HG02981 (cell line): Measurements from ENCODE around the gene ABCC8.

Experiments
- ATAC-seq: cut with Tn5 transposase; IDR thresholded peaks from one replicate; pipeline ENCODE4 v1.9.1; 2021; ENCODE audit warnings: mild to moderate bottlenecking, moderate library complexity; ENCODE audit not compliant: unreplicated experiment

ABCC8 gene

DNA sequence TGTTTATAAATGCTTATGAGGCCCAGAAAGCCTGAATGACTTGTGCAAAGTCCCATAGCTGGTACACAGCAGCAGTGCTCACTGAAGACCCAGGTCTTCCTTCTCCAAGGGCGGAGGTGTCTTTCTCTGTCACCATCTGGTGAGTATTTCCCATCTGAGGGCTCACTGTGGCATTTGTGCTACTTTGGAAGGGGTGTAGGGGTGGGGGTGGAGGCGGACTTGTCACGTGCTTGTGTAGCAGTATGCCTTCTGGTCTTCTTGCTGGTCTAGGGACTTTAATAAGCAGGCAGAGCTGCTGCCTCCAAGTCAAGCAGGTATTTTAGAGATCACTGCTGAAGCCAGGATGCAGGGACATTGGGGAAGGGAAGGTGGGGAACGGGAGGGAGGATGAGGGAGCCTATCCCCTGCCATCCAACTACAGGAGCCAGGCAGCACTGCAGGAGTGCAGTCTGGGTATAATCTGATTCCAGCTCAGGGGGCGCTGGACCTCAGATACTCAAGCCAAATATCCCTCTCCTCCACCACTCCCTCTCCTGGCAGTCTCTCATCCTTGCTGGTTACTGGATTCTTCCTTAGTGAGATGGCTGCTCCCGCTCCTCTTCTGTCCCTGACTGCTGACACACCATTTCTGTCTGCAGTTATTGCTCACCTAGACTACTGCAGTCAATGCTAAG is 3.4 kb downstream of the ABCC8 start:
- no peak for ATAC-seq

DNA sequence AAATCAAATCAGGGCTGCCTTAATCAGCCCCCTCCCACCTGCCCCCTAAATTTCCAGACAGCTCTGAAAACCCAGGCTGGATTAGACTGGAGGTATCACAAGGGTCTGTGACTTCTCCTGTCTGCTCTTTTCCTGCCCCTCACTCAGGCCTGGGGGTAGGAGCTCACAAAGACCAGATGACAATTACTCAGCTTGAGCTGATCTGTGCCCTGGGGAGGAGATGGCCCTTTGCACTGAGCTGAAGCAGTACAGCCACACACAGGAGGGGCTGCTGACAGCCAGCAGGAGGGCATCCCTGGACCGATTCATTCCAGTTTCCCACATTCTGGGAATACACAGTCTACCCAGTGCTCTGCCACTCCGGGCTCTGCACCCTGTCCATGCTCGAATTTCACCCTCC is 4.2 kb downstream of the ABCC8 start:
- no peak for ATAC-seq

DNA sequence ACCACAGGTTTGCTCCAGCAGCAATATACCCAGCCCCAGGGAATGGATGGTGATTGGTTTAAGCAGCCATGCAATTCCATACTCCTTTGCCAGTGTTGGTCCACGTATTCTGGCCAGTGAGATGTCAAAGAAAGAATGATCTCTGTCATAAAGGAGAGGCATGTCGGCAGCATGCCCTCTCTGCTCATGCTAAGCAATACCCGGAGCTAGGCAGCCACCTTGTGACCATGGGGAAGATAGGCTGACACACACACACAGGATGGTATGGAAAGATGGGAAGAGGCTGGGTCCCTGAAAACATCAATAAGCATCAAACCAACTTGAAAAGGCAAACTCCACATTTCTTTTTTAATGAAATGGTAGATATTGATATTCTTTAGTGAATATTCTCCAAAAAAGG is 5.1 kb downstream of the ABCC8 start:
- no peak for ATAC-seq

DNA sequence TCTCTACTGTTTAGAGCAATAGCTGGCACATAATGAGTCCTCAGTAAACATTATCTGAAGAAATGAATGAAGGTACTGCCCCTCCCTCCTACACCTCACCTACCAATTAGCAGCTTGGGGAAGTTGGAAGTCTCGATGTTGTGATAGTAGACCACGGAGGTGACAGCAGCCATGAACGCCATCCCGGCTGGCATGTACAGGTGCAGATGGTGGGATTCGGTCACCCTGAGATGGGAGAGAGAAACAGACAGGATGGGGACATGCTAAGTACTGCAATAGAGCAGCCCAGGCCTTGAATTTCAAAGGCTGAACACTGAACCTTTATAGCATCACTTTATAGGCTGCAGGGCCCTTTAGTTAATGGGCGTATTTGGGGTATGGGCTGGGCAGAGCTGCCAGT is 6.6 kb downstream of the ABCC8 start:
- no peak for ATAC-seq

DNA sequence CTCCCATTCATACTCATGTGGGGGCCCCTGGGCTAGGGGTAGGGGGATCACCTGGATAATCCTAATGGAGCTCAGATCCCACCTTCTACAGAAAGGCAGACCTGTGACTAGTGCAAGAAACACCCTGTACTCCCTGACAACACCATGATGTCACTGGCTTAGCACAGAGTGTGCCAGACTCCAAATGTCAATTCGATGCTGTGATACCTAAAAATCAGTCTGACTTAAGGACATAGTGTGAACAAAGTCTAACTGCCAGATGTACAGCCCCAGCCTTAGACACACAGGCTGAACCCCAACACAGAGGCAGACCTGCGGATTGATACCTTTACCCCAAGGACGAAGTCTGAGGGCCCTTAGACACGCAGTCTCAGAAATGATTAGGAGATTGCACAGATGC is 8.5 kb downstream of the ABCC8 start:
- ATAC-seq = no peak

DNA sequence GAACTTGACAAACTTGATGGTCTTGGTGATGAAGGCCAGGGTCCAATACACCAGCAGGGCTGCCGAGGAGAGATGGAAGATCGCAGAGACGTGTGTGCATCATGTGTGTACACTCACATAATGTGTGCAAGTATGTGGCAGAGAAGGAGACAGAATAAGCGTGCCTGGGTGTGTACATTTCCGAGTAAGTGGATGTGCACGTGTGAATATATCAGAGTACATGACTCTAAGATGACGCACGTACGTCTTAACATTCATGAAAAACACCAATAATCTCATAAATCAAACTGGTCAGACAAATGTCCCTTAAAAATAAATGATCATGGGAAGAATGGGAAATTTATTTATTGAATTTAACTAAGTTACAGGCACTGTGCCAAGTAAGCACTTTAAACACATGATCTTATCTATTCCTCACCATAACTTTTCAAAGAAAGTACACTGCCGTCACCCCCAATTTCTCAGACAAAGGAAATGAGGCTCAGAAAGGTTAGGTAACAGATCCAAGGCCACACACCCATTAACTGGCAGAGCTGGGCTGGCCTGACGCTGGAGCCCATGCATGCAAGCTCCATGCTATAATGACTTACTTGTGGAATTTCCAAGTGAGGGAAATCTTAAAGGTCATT is 13.0 kb downstream of the ABCC8 start:
- ATAC-seq = no peak

DNA sequence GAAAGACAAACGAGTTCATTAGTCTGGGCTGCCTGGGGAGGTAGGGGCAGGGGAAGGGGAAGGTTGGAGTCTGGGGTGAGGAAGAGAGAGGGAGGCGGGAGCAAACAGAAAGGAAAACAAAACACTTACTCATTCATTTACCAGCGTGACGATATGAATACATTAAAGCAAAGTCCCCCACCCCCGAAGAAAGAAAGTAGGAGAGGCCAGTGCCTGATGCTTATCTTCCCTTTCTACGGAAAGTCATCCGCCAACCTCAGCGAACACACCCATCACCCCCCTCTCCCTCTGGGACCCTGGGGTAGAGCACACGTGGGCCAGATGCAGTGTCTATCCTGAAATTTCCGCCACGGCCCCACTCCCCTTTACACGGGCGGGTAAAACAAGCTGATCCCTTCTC is 13.7 kb downstream of the ABCC8 start:
- no peak for ATAC-seq

DNA sequence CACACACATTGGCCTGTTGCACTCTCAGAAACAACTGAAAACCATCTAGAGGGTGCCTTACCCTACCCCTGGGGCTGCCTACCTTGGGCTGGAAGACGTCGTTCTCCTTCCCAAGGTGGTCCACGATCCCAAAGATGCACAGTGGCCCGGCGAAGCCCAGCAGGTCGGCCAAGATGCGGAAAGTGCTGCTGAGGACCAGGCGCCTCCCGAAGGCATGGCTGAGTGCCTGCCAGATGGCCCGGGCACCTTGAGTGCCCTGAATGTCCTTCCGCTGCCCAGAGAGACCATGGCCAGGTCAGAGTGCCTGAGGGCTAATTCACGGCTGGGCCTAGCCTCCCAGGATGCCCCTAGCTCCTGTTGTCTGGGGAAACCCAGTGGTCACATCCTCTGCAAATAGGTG is 16.2 kb downstream of the ABCC8 start:
- ATAC-seq = no peak

DNA sequence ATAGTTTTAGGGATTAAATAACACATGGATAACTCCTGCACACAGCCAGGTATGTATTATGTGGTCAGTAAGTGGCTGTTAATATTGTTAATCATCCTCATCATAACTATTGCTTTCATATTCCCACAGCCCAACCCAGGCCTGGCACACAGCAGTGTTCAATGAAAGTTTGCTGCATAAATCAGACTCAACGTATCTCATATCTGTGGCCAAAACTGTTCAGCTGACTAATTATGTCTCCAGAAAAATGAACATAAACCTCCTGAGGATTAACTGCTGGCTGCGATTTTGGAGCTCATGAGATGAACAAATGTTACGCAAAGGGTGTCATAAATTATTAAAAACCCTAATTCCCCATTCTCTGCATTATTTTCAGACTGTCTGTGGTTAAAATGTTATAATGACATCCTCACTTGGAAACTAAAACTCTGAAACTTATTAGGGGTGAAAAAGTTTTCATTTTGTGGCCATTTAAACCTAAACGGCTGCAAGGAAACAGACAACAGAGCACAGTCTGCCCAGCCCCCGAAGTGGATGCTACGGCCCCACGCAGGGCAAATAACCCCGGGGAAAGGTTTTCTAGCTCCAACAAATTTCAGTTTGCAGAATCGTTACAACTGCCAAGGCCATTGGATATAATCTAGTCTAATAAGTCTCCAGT is 17.3 kb downstream of the ABCC8 start:
- ATAC-seq = no peak

DNA sequence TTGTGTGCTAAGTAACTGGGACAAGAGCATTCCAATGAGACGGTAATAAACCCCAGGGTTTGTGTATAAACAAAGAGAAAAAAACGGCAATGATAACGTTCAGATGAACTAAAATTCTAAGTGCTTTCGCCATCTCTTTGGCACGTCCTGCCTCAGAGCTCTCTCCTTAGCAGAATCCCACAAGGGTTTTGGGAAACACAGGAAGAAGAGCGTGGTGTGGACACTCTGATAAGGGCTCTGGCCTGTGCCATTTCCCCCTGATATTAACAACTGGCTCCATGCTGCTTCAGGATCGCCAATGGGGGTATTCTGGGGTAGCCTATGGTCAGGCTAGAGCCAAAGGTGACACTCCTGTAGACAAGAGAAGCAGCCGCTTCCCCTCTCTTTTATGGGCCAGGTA is 18.4 kb downstream of the ABCC8 start:
- no peak for ATAC-seq

DNA sequence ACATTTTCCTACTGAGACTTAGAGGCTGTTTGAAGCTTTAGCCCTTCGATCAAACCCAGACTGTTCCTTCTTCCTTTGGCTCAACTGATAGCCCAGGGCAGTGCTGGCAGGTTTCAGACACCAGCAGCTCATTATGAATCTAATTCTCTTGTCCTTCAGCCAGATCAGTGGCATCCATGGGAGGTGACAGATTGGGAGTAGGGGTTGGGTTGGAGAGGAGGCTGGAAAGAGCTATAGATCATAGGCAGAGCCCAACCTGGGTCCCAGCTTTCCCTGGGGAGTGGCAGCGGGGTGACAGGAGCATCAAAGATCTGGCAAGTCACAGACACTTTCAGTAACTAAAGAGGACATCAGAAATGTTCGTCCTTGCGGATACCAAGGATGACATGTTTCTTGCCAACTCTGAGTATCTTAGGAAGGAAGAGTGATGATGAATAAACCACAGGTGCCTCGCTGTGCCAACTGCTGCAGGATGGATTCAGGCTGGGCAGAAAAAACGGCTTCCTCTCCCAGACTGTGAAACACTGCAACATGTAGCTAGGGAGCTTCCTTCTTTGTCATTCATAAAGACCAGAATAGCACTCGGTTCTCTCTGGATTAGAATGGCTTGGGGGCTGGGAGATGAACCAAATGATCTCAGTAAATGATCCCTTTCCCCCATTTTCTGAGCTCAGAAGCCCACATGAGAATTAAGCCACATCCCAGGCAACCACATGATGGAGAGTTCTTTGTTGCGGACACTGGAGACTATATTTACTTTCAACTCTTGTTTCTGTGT is 19.1 kb downstream of the ABCC8 start:
- ATAC-seq = no peak

DNA sequence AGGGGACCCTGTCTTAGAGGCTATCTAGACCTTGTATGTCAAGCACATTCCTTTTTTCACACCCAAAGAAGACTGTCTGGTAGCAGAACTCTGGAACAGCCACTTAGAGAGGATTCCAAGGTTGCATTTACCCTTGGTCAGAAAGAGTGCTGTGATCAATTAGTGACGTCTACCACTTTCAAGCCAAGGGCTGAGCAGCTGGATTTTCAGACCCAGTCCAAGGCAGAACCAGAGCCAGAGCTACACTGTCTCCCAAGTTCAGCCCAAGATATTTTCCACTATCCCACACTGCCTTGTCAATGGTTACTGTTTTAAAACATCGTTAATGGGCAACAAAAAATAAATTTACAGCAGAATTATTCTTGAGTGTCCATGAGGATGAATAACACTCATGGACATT is 24.0 kb downstream of the ABCC8 start:
- no peak for ATAC-seq

DNA sequence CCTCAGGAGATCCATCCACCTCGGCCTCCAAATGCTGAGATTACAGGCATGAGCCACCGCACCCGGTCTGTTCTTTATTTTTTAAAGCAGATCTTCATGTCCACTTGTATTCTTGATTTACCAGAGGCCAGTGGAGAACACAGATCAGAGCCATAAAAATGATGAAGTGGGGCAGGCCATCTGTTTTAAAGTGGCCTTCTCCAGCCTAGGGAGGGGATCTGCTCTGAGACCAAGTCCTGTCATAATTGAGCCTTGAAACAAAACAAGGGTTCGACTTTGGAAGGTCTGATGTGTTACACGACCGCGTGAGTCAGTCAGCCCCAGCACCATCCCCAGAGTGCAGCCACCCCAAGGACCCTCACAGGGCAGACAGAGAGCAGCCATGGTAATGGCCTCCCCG is 27.5 kb downstream of the ABCC8 start:
- ATAC-seq = no peak

DNA sequence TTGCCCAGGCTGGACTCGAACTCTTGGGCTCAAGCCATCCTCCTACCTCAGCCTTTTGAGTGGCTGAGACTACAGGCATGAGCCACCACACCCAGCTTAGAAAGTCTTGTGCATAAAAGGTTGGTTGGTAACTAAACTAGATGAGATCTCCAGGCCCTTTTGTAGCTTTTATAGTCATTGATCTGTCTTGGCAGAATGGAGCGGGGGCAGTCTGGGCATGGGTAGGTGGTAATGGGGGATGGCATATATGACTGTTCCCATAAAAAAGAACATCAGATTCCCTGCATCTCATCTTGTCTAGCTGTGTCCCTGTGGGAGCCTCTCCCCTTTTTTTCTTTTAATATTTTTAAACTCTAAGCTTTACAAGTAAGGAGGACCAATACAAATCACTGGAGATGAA is 30.2 kb downstream of the ABCC8 start:
- ATAC-seq = no peak

DNA sequence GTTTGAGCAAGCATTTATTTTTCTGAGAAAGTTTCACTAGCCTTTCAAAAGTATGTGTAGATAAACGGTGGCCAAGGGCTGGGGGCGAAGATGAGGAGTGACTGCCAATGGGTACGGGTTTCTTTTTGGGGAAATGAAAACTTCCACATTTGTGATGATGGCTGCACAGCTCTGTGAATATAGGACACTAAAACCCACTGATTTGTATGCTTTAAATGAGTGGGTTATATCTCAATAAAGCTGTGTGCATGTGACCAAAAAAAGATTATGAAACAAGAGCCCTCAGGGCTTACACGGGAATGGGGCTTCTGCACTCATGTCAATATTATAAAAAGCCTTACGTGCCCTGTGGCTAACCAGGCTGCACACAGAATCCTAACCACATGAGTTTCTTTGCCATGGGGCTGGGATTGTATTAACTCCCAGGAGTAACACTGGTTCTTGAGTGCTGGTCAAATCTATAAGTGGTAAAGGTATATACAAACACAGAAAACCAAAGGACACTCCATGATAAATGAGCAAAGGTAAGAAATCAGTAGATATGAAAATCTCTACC is 31.3 kb downstream of the ABCC8 start:
- no peak for ATAC-seq

DNA sequence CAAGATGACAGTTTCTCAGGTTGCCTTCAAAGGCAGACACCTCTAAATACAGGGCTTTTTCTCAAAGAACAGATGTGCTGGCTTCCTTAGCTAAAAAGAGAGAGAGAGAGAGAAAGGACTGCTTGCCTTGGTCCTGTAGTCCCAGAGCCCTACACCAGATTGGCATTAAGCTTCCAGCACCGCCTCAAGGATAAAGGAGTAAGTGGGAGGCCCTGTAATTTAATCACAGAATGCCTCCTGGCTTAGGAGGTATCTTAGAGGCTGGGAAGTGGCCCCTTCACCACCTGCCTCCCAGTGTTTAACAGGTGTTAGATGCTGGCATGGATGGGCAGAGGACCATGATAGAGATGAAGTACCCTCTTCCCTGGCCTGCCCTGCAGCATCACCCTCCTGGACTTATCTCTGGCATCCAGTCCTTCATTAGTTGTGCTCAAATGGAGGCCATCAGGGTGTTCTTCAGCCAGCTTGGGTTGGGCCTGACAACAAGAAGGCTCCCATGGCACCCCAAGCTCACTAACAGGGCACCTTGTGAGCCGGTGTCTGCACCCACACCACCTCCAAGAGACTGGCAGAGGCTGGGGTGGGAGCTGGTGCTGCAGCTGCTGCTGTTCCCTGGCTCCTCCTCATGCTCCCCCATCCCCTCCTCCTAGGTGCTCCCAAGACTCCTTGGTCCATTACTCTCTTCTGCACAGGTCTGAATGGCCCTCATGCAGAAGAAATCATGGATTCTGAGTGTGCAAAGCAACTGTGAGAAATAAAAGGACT is 32.5 kb downstream of the ABCC8 start:
- ATAC-seq = no peak

DNA sequence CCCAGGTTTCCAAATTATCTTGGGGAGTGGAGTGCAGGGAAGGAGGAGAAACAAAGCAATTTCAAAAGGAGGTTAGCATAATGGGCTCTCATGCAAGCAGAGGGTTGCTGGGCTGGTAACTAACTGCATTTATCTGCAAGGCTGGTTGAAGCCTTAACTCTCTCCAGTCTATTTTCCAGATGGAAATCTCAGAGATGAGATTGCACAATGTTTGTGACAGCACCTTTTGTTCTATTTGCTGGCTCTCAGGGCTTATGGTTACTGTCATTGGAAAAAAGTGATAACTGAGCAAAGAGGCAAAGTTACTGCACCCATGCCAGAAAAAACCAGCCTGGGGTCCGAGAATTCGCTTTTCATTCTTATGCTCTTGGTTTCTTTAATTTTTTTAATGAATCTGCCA is 33.2 kb downstream of the ABCC8 start:
- ATAC-seq = no peak

DNA sequence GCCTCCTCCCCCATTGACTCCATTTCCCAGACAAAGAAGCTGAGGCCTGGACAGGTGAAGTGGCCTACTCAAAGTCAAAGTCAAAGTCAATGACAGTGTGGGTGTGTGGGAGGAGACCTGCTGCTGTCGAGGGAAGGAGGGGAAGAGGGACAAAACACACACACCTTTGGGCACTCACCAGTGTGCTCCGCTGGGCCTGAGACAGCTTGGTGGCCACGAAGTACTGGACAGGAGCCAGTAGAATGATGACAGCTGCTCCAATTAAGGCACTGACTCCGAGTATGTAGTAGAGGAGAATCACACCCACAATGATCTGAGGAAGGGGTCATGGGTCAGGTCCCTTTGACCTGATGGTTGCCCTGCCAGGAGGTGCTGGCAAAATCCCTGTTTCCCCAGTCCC is 33.6 kb downstream of the ABCC8 start:
- ATAC-seq = no peak

DNA sequence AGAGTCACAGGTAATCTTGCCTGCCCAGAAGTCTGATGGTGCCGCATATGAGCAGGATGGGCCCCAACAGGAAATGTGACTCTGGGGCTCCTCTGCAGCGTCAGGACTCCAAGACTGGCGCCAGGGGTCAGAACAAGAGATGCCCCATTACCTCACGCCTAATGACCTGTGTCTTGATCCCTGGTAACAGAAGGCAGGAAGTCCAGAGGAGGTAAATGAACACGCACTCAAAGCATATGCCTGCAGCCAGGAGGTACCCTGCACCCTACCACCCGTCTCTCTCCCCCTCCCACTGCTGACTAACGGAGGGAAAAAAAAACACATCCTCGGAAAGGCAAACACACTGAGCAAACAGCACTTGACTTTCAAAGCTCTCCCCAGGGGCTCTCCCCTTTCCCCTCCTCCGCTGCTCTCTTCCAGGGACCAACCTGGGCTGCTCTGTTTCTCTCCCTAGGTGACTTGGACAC is 37.3 kb downstream of the ABCC8 start:
- no peak for ATAC-seq

DNA sequence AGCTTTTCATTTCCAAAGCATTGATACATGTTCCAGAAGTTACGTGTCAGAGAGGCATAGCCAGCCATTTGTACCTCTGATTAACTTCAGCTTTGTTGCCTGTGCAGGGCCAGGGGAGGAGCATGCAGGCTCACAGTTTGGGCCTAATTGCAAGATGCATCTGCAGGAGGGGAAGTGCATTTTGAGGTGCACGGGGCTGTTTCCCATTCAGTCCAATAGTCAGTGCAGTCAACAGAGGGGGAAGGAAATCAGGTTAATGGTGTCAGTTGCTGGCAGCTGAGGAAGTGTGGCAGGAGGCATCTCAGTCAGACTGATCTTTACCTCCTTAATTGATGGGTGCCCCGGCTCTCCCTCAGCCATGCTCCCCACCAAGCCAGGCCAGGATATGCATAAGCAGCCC is 39.3 kb downstream of the ABCC8 start:
- ATAC-seq = no peak

DNA sequence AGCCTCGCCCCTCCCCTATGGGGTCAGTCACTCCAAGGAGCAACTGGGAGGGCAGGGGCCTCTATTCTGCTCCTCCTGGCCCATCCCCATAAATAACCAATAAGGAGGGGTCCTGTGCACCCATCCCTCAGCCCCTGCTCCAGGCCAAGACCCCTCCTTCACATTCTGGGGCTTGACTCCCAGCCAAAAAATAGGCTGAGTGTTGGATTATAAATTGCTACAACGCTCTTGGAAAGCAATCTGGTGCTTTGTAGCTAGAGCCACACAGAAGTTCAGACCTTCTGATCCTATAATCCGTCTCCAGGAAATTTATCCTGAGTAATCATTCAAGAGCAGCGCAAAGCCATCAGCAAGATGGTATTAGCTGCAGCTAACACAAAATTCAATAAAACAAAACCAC is 42.5 kb downstream of the ABCC8 start:
- ATAC-seq = no peak
